ENCODE measurements around the gene KIAA1210. TPM values are rescaled to one million over a fixed set of nuclear protein-coding genes. Genes with fewer than 3 reads are reported as not detected.
"Not testable (repeated sequence)": the region's sequence is repeated elsewhere in the genome, so short reads cannot be mapped to it uniquely, and the experiment has no call there.

The KIAA1210 gene
- total RNA-seq, 1 donor from 2014 or later = not detected

GRCh38 chrX:119030990-119031389 lies 96.6 kb downstream of the KIAA1210 start:
- no peak overlapping the region for H3K27ac Mint-ChIP-seq
- no peaks in the 10 kb centered on the region for H3K4me1 Mint-ChIP-seq
- CTCF ChIA-PET = no interaction called here
- peaks cover 2% of the 10 kb centered on the region for H3K27me3 Mint-ChIP-seq
- ATAC-seq (ENCODE audit: low read depth) = no peak
- intact Hi-C loops (cut with micrococcal nuclease) = no loop called here
- H3K4me3 Mint-ChIP-seq = no peak overlapping the region
- peaks cover 7% of the 10 kb centered on the region for H3K9me3 Mint-ChIP-seq
- POLR2A ChIA-PET = no interaction called here
- TF ChIP-seq, protein P1, sequence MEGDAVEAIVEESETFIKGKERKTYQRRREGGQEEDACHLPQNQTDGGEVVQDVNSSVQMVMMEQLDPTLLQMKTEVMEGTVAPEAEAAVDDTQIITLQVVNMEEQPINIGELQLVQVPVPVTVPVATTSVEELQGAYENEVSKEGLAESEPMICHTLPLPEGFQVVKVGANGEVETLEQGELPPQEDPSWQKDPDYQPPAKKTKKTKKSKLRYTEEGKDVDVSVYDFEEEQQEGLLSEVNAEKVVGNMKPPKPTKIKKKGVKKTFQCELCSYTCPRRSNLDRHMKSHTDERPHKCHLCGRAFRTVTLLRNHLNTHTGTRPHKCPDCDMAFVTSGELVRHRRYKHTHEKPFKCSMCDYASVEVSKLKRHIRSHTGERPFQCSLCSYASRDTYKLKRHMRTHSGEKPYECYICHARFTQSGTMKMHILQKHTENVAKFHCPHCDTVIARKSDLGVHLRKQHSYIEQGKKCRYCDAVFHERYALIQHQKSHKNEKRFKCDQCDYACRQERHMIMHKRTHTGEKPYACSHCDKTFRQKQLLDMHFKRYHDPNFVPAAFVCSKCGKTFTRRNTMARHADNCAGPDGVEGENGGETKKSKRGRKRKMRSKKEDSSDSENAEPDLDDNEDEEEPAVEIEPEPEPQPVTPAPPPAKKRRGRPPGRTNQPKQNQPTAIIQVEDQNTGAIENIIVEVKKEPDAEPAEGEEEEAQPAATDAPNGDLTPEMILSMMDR (IDR thresholded peaks at IDR 0.05) = no peak
- DNase-seq = no peak
- H3K36me3 Mint-ChIP-seq (ENCODE audit: low read depth) = no peaks in the 10 kb centered on the region

GRCh38 chrX:119029656-119030055 lies 98.0 kb downstream of the KIAA1210 start:
- H3K9me3 Mint-ChIP-seq; ATAC-seq (ENCODE audit: low read depth); H3K27ac Mint-ChIP-seq; CTCF ChIA-PET; POLR2A ChIA-PET; H3K36me3 Mint-ChIP-seq (ENCODE audit: low read depth); intact Hi-C loops (cut with micrococcal nuclease); DNase-seq; H3K27me3 Mint-ChIP-seq; H3K4me1 Mint-ChIP-seq; H3K4me3 Mint-ChIP-seq: not testable (repeated sequence)

GRCh38 chrX:119028733-119029330 lies 98.8 kb downstream of the KIAA1210 start:
- intact Hi-C loops (cut with micrococcal nuclease) = no loop called here
- ChIA-PET POLR2A (no interaction called here), CTCF (no interaction called here)
- Mint-ChIP-seq H3K36me3 (ENCODE audit: low read depth) (no peaks in the 10 kb centered on the region), H3K27ac (no peak overlapping the region), H3K27me3 (no peaks in the 10 kb centered on the region), H3K9me3 (peaks cover under 1% of the 10 kb centered on the region), H3K4me1 (no peaks in the 10 kb centered on the region), H3K4me3 (no peak overlapping the region)
- DNase-seq (no peak), ATAC-seq (ENCODE audit: low read depth) (no peak)
- TF ChIP-seq, protein P1 (IDR thresholded peaks at IDR 0.05) = no peak

Other genes with a start within 250 kb of the KIAA1210 start
- 1.3 TPM in 2 replicates for gene LONRF3, start 153.2 kb downstream of the KIAA1210 start, total RNA-seq
- not detected in 2 replicates for gene CT47C1, start 54.8 kb downstream of the KIAA1210 start, total RNA-seq
- gene PGRMC1, start 108.5 kb upstream of the KIAA1210 start, total RNA-seq = 8.5 and 9.8 TPM in 2 replicates

All from activated B cell treated with CpG ODN at 0.5 μM for 24 hours (primary cell).